ENCODE measurements around the gene CLCN2. TPM values are rescaled to one million over a fixed set of nuclear protein-coding genes. Genes with fewer than 3 reads are reported as not detected.
A peak's percentile ranks its signal among the peaks of the same experiment; 100 is the strongest.

The CLCN2 gene
- total and polyA plus RNA-seq, 2 of the 8 experiments (the other 6 are each of a cell fraction or from before 2014, with no cell fraction given): 13.7 to 16.1 TPM

DNA sequence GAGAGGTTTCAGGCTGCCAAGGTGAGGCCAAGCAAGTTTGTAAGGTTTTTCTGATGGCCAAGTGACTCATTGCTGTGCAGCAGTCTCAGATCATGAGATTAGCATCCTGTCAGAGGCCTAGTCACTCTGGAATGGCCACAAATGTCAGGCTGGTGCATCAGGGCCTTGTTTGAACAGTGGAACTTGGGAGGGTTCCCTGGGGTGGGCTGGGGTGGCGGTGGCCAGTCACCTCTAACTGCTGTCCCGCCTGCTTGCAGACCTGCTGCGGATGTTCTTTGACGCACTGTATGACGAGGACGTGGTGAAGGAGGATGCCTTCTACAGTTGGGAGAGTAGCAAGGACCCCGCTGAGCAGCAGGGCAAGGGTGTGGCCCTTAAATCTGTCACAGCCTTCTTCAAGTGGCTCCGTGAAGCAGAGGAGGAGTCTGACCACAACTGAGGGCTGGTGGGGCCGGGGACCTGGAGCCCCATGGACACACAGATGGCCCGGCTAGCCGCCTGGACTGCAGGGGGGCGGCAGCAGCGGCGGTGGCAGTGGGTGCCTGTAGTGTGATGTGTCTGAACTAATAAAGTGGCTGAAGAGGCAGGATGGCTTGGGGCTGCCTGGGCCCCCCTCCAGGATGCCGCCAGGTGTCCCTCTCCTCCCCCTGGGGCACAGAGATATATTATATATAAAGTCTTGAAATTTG lies 26.8 kb downstream of the CLCN2 start:
- Histone ChIP-seq H2AK5ac (ENCODE audit: low read depth, low read length) (no peak overlapping the region), H3K56ac (replicated peaks; ENCODE audit: insufficient read length, low read depth, low read length) (no peak overlapping the region), H3K23ac (ENCODE audit: insufficient read length) (no peak overlapping the region), H3K9ac (replicated peaks in 1 of 4; ENCODE audit: extremely low read depth in 1 of 4, low read depth in 3 of 4, low read length in 3 of 4) (no peak overlapping the region), H3K79me1 (ENCODE audit: low read depth, low read length) (peaks cover 11% of the 10 kb centered on the region), H3K4me1 (replicated peaks in 1 of 4; ENCODE audit: control insufficient read depth in 3 of 4, insufficient read depth in 4 of 4, low read length in 3 of 4) (peaks cover 5 to 27% (median 18%) of the 10 kb centered on the region in 4 experiments), H2AFZ (ENCODE audit: low read length) (no peak overlapping the region), H4K8ac (ENCODE audit: extremely low read depth, insufficient read depth, low read length) (peak overlapping the region; percentile 41; the same call in 1 of the 2 replicates), H2BK15ac (ENCODE audit: low read length) (no peak overlapping the region), H3K79me2 (ENCODE audit: control insufficient read depth in 1 of 2, insufficient read depth in 2 of 2, low read length in 2 of 2) (0 out of 4 replicates have a peak, but pooled peaks cover 0 to 2% of the 10 kb centered on the region in 2 experiments), H3K27me3 (replicated peaks in 1 of 4; ENCODE audit: control insufficient read depth in 3 of 4, extremely low read depth in 1 of 4, insufficient read depth in 3 of 4, low read length in 3 of 4) (no peaks in the 10 kb centered on the region), H3K36me3 (ENCODE audit: control insufficient read depth in 2 of 4, insufficient read depth in 4 of 4, low read length in 3 of 4) (peaks cover 30 to 53% (median 46%) of the 10 kb centered on the region in 4 experiments), H2BK120ac (replicated peaks; ENCODE audit: low read depth, low read length) (no peak overlapping the region), H3K9me3 (ENCODE audit: insufficient read depth in 2 of 2, low read depth in 1 of 2, low read length in 1 of 2) (no peaks in the 10 kb centered on the region), H3K4ac (replicated peaks; ENCODE audit: insufficient read length, low read depth, low read length) (no peak overlapping the region), H3K4me2 (ENCODE audit: insufficient read depth in 1 of 2, low read depth in 2 of 2, low read length in 2 of 2) (peak overlapping the region in 1 of 2 experiments; percentile 98; a peak in 1 of 4 replicates), H3K23me2 (ENCODE audit: low read depth, low read length) (peaks cover 14% of the 10 kb centered on the region), H3K27ac (ENCODE audit: low read depth, low read length) (no peak overlapping the region), H3K18ac (ENCODE audit: extremely low read depth, low read length) (no peak overlapping the region), H2BK12ac (ENCODE audit: low read depth, low read length) (no peak overlapping the region), H2BK5ac (ENCODE audit: low read depth, low read length) (no peak overlapping the region), H3K14ac (ENCODE audit: insufficient read length) (no peak overlapping the region), H3K4me3 (ENCODE audit: extremely low read depth in 1 of 4, insufficient read depth in 2 of 4, low read depth in 3 of 4, low read length in 4 of 4) (no peak overlapping the region), H2BK20ac (ENCODE audit: low read length) (no peak overlapping the region), H4K20me1 (replicated peaks in 1 of 2; ENCODE audit: control insufficient read depth in 1 of 2, insufficient read depth in 2 of 2, low read length in 2 of 2) (peaks cover 18 to 37% of the 10 kb centered on the region in 2 experiments), H4K5ac (ENCODE audit: insufficient read length, low read depth, low read length) (no peak overlapping the region), H4K91ac (replicated peaks; ENCODE audit: insufficient read length, low read length) (no peak overlapping the region)
- peak; percentile 11; the same call in 1 of the 2 replicates for TF ChIP-seq SP1 (IDR thresholded peaks at IDR 0.05; ENCODE audit: low read depth, low read length)
- TF ChIP-seq, protein P1, sequence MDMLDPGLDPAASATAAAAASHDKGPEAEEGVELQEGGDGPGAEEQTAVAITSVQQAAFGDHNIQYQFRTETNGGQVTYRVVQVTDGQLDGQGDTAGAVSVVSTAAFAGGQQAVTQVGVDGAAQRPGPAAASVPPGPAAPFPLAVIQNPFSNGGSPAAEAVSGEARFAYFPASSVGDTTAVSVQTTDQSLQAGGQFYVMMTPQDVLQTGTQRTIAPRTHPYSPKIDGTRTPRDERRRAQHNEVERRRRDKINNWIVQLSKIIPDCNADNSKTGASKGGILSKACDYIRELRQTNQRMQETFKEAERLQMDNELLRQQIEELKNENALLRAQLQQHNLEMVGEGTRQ (IDR thresholded peaks at IDR 0.05; ENCODE audit: low read length): no peak
- TF ChIP-seq, protein P2, sequence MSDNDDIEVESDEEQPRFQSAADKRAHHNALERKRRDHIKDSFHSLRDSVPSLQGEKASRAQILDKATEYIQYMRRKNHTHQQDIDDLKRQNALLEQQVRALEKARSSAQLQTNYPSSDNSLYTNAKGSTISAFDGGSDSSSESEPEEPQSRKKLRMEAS (IDR thresholded peaks at IDR 0.05): no peak
- WGBS, 2 experiments (ENCODE audit: extremely low coverage in 1 of 2, insufficient coverage in 1 of 2, insufficient read length in 1 of 2, insufficient replicate concordance in 2 of 2, low coverage in 1 of 2, low lambda C conversion rate in 2 of 2, missing lambda C conversion rate in 1 of 2): 97% methylated on average over 11 of the region's 15 CpGs; no CpG with 5 or more reads in 1 of the 2 experiments
- ChIA-PET CTCF (ENCODE audit: partially characterized antibody) (interaction anchor here (0.9 kb wide), 1 partner anchor 9 kb away, joined by 3 read pairs; no protein-coding TSS in a partner anchor), POLR2A (ENCODE audit: partially characterized antibody) (interaction anchor here (0.7 to 2.0 kb wide), 12 partner anchors 8 to 317 kb away, joined by 3 to 16 read pairs (median 4); partner anchors contain the start of gene ABCC5)
- DNase-seq (ENCODE audit: low read depth in 1 of 2, low spot score in 2 of 2) (no peak), FAIRE-seq (no peak)
